ENCODE data around the gene PDCD1LG2. TPM values are rescaled to one million over a fixed set of nuclear protein-coding genes. Genes with fewer than 3 reads are reported as not detected.

PDCD1LG2 gene
- polyA plus RNA-seq, 1 of the 3 experiments (the other 2 are of a cell fraction) = 11.1 TPM

DNA sequence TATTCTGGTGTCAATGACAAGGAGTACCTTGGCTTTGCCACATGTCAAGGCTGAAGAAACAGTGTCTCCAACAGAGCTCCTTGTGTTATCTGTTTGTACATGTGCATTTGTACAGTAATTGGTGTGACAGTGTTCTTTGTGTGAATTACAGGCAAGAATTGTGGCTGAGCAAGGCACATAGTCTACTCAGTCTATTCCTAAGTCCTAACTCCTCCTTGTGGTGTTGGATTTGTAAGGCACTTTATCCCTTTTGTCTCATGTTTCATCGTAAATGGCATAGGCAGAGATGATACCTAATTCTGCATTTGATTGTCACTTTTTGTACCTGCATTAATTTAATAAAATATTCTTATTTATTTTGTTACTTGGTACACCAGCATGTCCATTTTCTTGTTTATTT lies 40.2 kb upstream of the PDCD1LG2 start:
- CTCF ChIA-PET = interaction anchor here (0.7 to 1.7 kb wide), 3 partner anchors 14 to 20 kb away, joined by 3 to 5 read pairs (median 3); partner anchors contain the start of gene CD274
- DNase-seq = no peak
- POLR2A ChIA-PET = no interaction called here
- H2AFZ ChIP-seq (ENCODE audit: low read depth) = no peak overlapping the region
- no peaks in the 10 kb centered on the region for H3K27me3 ChIP-seq (ENCODE audit: insufficient read depth)
- peaks cover 21 to 40% of the 10 kb centered on the region in 2 experiments for H3K36me3 ChIP-seq (replicated peaks in 1 of 2; ENCODE audit: control insufficient read depth in 1 of 2, insufficient read depth in 2 of 2, low read length in 1 of 2)
- peaks cover 44% of the 10 kb centered on the region for H3F3A ChIP-seq (replicated peaks; ENCODE audit: insufficient read depth)
- no peaks in the 10 kb centered on the region for H3K9me3 ChIP-seq
- no peaks in the 10 kb centered on the region; a peak in 2 of 4 replicates for H3K4me1 ChIP-seq (ENCODE audit: control insufficient read depth in 1 of 2, insufficient read depth in 2 of 2, low read depth in 1 of 2, low read length in 1 of 2)
- H3K4me3 ChIP-seq (ENCODE audit: low read depth in 2 of 2, low read length in 1 of 2) = no peak overlapping the region
- H3K9ac ChIP-seq = no peak overlapping the region
- 94% methylated on average over 1 of the region's 1 CpG for WGBS (ENCODE audit: low lambda C conversion rate)
- no peak overlapping the region for H3K27ac ChIP-seq (ENCODE audit: low read depth in 2 of 2, low read length in 1 of 2)
- H3K9me2 ChIP-seq = no peaks in the 10 kb centered on the region
- no peak for TF ChIP-seq CTCF (IDR thresholded peaks at IDR 0.05)
- TF ChIP-seq RFX5 (IDR thresholded peaks at IDR 0.05; ENCODE audit: low read length) = no peak
- no peak for TF ChIP-seq GATA2 (CRISPR knock-in tag; IDR thresholded peaks at IDR 0.05)
- TF ChIP-seq, protein P1, sequence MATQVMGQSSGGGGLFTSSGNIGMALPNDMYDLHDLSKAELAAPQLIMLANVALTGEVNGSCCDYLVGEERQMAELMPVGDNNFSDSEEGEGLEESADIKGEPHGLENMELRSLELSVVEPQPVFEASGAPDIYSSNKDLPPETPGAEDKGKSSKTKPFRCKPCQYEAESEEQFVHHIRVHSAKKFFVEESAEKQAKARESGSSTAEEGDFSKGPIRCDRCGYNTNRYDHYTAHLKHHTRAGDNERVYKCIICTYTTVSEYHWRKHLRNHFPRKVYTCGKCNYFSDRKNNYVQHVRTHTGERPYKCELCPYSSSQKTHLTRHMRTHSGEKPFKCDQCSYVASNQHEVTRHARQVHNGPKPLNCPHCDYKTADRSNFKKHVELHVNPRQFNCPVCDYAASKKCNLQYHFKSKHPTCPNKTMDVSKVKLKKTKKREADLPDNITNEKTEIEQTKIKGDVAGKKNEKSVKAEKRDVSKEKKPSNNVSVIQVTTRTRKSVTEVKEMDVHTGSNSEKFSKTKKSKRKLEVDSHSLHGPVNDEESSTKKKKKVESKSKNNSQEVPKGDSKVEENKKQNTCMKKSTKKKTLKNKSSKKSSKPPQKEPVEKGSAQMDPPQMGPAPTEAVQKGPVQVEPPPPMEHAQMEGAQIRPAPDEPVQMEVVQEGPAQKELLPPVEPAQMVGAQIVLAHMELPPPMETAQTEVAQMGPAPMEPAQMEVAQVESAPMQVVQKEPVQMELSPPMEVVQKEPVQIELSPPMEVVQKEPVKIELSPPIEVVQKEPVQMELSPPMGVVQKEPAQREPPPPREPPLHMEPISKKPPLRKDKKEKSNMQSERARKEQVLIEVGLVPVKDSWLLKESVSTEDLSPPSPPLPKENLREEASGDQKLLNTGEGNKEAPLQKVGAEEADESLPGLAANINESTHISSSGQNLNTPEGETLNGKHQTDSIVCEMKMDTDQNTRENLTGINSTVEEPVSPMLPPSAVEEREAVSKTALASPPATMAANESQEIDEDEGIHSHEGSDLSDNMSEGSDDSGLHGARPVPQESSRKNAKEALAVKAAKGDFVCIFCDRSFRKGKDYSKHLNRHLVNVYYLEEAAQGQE (IDR thresholded peaks at IDR 0.05; ENCODE audit: low read depth, low read length) = no peak
- TF ChIP-seq YY1 (IDR thresholded peaks at IDR 0.05; ENCODE audit: low read depth) = no peak
- TF ChIP-seq FOXJ3 (CRISPR knock-in tag; IDR thresholded peaks at IDR 0.05) = no peak
- no peak for TF ChIP-seq RAD21 (IDR thresholded peaks at IDR 0.05; ENCODE audit: low read length)
- TF ChIP-seq SMC3 (IDR thresholded peaks at IDR 0.05; ENCODE audit: low read depth, low read length) = no peak
- TF ChIP-seq GABPA (IDR thresholded peaks at IDR 0.05; ENCODE audit: low read depth) = no peak
- TF ChIP-seq, protein P2, sequence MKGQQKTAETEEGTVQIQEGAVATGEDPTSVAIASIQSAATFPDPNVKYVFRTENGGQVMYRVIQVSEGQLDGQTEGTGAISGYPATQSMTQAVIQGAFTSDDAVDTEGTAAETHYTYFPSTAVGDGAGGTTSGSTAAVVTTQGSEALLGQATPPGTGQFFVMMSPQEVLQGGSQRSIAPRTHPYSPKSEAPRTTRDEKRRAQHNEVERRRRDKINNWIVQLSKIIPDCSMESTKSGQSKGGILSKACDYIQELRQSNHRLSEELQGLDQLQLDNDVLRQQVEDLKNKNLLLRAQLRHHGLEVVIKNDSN (IDR thresholded peaks at IDR 0.05; ENCODE audit: borderline replicate concordance, low read depth) = no peak
- TF ChIP-seq TCF12 (IDR thresholded peaks at IDR 0.05) = no peak
- TF ChIP-seq, protein P3, sequence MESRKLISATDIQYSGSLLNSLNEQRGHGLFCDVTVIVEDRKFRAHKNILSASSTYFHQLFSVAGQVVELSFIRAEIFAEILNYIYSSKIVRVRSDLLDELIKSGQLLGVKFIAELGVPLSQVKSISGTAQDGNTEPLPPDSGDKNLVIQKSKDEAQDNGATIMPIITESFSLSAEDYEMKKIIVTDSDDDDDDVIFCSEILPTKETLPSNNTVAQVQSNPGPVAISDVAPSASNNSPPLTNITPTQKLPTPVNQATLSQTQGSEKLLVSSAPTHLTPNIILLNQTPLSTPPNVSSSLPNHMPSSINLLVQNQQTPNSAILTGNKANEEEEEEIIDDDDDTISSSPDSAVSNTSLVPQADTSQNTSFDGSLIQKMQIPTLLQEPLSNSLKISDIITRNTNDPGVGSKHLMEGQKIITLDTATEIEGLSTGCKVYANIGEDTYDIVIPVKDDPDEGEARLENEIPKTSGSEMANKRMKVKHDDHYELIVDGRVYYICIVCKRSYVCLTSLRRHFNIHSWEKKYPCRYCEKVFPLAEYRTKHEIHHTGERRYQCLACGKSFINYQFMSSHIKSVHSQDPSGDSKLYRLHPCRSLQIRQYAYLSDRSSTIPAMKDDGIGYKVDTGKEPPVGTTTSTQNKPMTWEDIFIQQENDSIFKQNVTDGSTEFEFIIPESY (IDR thresholded peaks at IDR 0.05; ENCODE audit: borderline replicate concordance, low read depth) = no peak
- TF ChIP-seq EP300 (IDR thresholded peaks at IDR 0.05; ENCODE audit: borderline replicate concordance in 1 of 2, low read depth in 1 of 2, low read length in 1 of 2) = no peak
- no peak for TF ChIP-seq RCOR1 (IDR thresholded peaks at IDR 0.05; ENCODE audit: low read length)
- TF ChIP-seq NFIC (IDR thresholded peaks at IDR 0.05; ENCODE audit: borderline replicate concordance) = no peak
- no peak for TF ChIP-seq MEF2A (IDR thresholded peaks at IDR 0.05; ENCODE audit: borderline replicate concordance, low read depth)
- TF ChIP-seq MAX (IDR thresholded peaks at IDR 0.05; ENCODE audit: low read depth) = no peak
- no peak for TF ChIP-seq IRF3 (IDR thresholded peaks at IDR 0.05; ENCODE audit: low read depth, low read length)
- TF ChIP-seq RXRA (IDR thresholded peaks at IDR 0.05; ENCODE audit: borderline replicate concordance, low read depth) = no peak
- no peaks in the 10 kb centered on the region for H3K79me2 ChIP-seq (ENCODE audit: insufficient read depth)
- no peak overlapping the region for H3K4me2 ChIP-seq
- no peaks in the 10 kb centered on the region for H4K20me1 ChIP-seq (ENCODE audit: insufficient read depth)

Measured in SK-N-SH (cell line).